H1 (cell line): ENCODE results near the gene UFSP2.

Experiments
- EZH2 ChIP-seq: fragments of 200-600 bp; sonication (generic); IDR thresholded peaks from 2 replicates; pipeline ENCODE4 v1.7.1; 2012; ENCODE audit warnings: low read depth, mild to moderate bottlenecking, moderate library complexity, low read length, inconsistent platforms; ENCODE audit not compliant: severe bottlenecking
- JUN ChIP-seq: IDR thresholded peaks from 2 replicates; pipeline ENCODE4 v1.6.1; 2011; ENCODE audit warnings: low read depth, mild to moderate bottlenecking, improper control_type of control experiment, low read length
- TAF7 ChIP-seq: optimal IDR thresholded peaks from 2 replicates; pipeline ENCODE3; 2011; ENCODE audit warnings: low read depth, mild to moderate bottlenecking, inconsistent platforms, low read length, moderate library complexity, borderline replicate concordance
- TEAD4 ChIP-seq: IDR thresholded peaks from 2 replicates; pipeline ENCODE4 v1.6.1; 2012; ENCODE audit warnings: low read depth, low read length, inconsistent platforms, mixed read lengths
- TF ChIP-seq, protein P1 (sequence below), 3 experiments: IDR thresholded peaks; 1 replicate in 2 of 3; 2 replicates in 1 of 3; pipeline versions ENCODE4 v1.5.1 to v1.6.1; 2011; ENCODE audit warnings: low read length in 3 of 3, mild to moderate bottlenecking in 3 of 3, inconsistent platforms in 2 of 3, low read depth in 1 of 3, moderate library complexity in 1 of 3; ENCODE audit not compliant: insufficient read depth in 1 of 3; ENCODE audit errors: control extremely low read depth in 1 of 3

DNA sequence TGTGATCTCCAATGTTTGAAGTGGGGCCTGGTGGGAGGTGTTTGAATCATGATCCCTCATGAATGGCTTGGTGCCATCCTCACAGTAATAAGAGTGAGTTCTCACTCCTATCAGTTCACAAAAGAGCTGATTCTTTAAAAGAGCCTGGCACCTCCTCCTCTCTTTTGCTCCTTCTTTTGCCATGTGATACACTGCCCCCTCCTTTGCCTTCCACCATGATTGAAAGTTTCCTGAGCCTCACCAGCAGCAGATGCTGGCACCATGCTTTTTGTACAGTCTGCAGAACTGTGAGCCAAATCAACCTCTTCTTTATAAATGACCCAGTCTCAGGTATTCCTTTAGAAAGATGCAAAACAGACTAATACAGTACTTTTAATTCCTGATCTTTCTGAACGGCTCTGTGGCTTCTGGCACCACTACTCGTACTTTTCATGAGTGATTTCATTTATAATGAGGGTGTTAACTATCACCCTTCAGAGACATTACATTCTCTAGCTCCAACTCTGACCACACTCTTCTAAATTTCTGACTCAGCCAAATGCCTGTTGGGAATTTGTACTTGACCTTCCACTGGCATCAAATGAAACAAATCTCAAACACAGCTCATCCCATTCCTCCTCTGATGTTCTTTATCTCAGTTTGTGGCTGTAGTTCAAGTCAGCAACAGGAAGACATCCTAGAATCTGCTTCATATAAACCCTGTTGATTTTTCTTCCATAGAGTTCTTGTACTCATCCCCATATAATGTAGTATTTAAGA is 4.2 kb downstream of the UFSP2 start:
- TF ChIP-seq TEAD4 (no peak), TAF7 (no peak), JUN (no peak), EZH2 (no peak)
- TF ChIP-seq, protein P1, sequence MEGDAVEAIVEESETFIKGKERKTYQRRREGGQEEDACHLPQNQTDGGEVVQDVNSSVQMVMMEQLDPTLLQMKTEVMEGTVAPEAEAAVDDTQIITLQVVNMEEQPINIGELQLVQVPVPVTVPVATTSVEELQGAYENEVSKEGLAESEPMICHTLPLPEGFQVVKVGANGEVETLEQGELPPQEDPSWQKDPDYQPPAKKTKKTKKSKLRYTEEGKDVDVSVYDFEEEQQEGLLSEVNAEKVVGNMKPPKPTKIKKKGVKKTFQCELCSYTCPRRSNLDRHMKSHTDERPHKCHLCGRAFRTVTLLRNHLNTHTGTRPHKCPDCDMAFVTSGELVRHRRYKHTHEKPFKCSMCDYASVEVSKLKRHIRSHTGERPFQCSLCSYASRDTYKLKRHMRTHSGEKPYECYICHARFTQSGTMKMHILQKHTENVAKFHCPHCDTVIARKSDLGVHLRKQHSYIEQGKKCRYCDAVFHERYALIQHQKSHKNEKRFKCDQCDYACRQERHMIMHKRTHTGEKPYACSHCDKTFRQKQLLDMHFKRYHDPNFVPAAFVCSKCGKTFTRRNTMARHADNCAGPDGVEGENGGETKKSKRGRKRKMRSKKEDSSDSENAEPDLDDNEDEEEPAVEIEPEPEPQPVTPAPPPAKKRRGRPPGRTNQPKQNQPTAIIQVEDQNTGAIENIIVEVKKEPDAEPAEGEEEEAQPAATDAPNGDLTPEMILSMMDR (IDR thresholded peaks at IDR 0.05; ENCODE audit: control extremely low read depth in 1 of 3, insufficient read depth in 1 of 3, low read depth in 1 of 3, low read length in 3 of 3): no peak
